ENCODE measurements around the gene ARL5B.

Gene ARL5B

GRCh38 chr10:18718991-18719390, 59.8 kb downstream of the ARL5B start:
- no peak for DNase-seq

DNA sequence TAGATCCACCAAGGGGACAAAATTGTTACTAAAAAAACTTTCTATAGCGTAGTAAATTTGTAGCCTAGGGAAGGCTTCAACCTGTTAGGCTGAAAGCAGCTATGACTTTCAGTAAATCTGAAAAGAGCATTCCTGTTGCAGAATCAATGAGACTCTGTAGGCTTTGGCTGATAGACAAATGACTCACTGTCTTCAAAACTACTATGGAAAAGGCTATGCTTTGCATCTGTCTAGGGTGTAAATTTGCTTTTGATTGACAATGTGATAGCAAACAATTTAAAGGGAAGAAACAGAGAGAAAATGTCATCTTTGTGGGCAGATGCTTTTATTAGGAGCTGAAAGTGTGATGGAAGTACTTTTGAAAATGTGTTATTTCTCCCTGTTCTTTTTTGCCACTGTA, 60.6 kb downstream of the ARL5B start:
- DNase-seq, result no peak

DNA sequence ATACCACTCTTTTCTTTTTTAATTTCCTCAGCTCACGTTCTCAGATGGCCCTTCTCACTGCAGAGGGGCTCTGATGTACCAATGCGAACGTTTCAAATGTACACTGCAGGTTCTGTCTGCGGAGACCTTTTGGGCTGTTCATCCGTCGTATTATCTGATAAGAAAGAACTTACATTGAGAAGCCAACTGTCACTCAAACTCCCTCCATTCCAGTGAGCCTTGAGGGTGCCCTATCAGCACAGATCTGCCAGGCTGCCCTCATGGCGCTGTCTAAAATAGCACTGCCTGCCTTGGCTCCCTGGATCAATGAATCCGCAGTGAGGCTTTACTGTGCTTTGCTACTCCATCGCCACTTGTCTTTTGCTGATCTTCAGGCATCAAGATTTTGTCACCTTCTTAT, 61.8 kb downstream of the ARL5B start:
- no peak for DNase-seq

DNA sequence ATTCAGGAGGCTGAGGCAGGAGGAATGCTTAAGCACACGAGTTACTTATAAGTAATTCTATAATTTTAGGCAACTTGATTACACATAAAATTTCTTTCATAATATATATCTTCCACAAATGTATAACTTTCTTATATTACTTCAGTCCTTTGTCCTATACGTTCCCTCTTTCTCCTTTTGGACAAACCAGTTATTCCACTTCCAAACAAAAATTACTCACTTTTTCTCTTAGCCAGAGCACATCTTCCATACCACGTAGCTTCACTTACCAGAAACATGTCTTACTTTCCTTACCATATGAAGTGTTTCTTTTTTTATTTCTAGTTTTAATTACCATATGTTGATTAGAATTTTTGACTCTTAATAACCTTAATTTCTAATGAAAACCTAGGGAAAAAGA, 64.6 kb downstream of the ARL5B start:
- no peak for DNase-seq
